Suprapubic skin (tissue), 3 donors: ENCODE data around the gene UBE2QL1.

Source experiments
- EP300 ChIP-seq: sonication (generic); formaldehyde crosslinking; IDR thresholded peaks from one replicate; pipeline ENCODE4 v1.6.1; 2017; ENCODE audit warnings: antibody characterized with exemption
- POLR2A ChIP-seq, 2 donors: fragments of 450-650 bp; IDR thresholded peaks; one replicate each; pipeline ENCODE4 v1.6.1; 2017; ENCODE audit warnings: antibody characterized with exemption in 2 of 2, mild to moderate bottlenecking in 2 of 2, moderate library complexity in 2 of 2
- TF ChIP-seq, protein P1 (sequence below), 2 donors: fragments of 200-600 bp in 1 of 2; fragments of 450-650 bp in 1 of 2; sonication (generic) in 1 of 2; IDR thresholded peaks; one replicate each; pipeline ENCODE4 v1.5.1; 2016 to 2019; ENCODE audit warnings: antibody characterized with exemption in 2 of 2, mild to moderate bottlenecking in 1 of 2, moderate library complexity in 1 of 2

DNA sequence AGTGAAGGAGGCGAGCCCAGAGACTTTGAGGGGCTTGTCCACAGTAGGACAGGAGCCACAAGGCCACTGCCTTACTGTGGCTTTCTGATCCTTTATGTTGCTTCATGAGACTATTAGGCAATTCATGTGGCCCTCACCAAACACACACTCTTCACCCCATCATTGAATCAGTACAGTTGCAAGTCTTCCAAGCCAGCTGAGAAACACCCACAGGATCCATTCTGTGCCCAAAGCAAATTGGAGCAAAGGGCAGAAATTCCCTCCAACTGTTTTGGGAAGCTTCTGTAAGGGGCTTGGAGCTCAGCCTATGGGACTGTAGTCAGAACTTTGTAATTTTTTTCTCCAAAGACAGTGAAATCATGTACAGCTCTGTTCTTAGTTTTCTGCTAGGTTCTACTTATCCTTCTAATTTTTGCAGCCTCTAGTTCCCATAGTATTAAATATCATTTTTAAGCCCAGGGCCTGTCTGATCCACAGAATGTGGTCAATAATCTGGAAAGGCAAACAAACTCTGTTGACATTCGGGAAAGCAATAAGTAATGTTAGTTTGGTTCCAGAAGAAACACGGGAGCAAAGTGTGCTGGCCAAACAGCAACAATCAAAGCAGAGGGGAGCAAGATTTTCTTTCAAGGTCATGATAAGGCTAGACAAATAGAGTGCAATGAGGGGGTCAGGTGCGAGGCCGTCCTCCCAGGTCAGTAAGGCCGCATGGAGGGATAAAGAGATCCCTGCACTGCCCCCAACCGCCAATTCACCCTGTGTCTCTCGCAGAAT is 47.0 kb downstream of the UBE2QL1 start:
- TF ChIP-seq, protein P1, sequence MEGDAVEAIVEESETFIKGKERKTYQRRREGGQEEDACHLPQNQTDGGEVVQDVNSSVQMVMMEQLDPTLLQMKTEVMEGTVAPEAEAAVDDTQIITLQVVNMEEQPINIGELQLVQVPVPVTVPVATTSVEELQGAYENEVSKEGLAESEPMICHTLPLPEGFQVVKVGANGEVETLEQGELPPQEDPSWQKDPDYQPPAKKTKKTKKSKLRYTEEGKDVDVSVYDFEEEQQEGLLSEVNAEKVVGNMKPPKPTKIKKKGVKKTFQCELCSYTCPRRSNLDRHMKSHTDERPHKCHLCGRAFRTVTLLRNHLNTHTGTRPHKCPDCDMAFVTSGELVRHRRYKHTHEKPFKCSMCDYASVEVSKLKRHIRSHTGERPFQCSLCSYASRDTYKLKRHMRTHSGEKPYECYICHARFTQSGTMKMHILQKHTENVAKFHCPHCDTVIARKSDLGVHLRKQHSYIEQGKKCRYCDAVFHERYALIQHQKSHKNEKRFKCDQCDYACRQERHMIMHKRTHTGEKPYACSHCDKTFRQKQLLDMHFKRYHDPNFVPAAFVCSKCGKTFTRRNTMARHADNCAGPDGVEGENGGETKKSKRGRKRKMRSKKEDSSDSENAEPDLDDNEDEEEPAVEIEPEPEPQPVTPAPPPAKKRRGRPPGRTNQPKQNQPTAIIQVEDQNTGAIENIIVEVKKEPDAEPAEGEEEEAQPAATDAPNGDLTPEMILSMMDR (IDR thresholded peaks at IDR 0.05): no peak
- no peak for TF ChIP-seq POLR2A (IDR thresholded peaks at IDR 0.05)
- no peak for TF ChIP-seq EP300
